Stimulated activated CD4-positive, alpha-beta T cell treated with anti-CD3 and anti-CD28 coated beads, Interleukin-4, amount 100 ng/mL, for 48 hours (primary cell): ENCODE data around the gene FAM216A.
"Not testable (repeated sequence)": the region's sequence is repeated elsewhere in the genome, so short reads cannot be mapped to it uniquely, and the experiment has no call there.

ENCODE experiments used
- DNase-seq, 2 donors: peaks; one replicate each; pipeline ENCODE4 v3.0.0-alpha.2; 2020; ENCODE audit warnings: low read depth in 2 of 2

FAM216A gene, protein sequence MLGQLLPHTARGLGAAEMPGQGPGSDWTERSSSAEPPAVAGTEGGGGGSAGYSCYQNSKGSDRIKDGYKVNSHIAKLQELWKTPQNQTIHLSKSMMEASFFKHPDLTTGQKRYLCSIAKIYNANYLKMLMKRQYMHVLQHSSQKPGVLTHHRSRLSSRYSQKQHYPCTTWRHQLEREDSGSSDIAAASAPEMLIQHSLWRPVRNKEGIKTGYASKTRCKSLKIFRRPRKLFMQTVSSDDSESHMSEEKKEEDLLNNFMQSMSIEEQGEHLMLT

DNA sequence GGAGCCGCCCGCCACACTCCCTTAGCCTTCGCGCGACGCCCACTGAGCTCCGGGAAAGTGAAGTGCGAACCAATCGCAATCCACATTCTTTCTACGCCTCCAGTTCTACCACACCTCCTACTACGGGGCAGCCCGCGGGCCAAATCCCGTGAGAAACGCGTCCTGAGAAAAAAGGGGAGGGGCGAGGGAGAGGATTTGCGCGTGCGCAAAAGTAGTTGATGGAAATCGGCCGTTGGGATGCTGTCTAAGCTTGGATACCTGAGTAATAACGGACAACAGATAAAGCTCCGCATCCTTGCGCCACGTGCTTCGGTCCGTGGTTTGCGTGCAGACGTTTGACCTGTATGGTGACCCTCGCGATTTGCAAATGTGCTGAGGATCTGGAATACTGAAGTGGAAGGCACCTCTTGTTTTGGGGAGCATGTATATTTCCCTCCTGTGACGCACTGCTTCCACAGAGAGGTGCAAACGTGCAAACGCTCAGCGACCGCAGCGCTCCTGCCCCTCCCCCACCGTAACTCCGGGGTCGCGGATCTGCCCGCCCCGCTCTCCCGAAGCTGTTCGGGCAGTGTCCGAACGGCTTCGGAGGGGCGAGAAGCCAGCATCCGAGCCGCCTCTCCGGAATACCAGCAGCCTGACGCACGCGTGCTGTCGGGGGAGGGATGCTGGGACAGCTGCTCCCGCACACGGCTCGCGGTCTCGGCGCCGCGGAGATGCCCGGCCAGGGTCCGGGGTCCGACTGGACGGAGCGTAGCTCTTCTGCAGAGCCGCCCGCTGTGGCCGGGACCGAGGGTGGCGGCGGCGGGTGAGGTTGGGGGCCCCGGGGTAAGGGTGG, at the start of gene FAM216A, which contains the start of gene GPN3:
FAM216A (plus strand) TSS at position 632 of the 835 bp plus-strand sequence; CDS start at position 663, 31 bp downstream.
GPN3 (minus strand) TSS at position 44 of the 835 bp plus-strand sequence. CDS start 54 bp downstream, outside the sequence.
- peak; percentile 90 to 91 for DNase-seq

DNA sequence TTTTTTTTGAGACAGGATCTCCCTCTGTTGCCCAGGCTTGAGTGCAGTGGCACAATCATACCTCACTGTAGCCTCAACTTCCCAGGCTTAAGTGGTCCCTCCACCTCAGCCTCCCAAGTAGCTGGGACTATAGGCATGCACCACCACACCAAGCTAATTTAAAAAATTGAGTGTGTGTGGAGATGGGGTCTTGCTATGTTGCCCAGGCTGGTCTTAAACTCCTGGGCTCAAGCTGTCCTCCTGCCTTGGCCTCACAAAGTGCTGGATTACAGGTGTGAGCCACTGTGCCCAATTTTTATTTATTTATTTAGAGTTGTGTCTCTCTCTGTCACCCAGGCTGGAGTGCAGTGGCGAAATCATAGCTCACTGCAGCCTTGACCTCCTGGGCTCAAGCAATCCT, 48.0 kb upstream of the FAM216A start:
- DNase-seq = not testable (repeated sequence)

DNA sequence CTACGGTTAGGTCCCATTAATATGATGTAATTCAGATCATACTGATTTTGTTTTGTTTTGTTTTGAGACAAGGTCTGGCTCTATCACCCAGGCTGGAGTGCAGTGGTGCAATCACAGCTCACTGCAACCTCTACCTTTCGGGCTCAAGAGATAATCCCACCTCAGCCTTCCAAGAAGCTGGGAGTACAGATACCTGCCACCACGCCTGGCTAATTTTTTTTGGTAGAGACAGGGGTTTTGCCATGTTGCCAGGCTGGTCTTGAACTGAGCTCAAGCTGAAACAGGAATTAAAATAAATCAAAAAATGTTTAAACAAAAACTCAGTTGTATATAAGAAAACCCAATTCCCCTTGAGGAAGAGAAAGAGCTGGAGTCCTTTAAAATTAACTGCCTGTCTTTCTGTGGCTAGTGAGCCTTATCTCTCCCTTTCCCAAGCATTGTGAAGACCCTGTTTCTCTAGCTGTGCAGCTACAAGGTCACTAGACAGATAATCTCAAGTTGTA, 47.4 kb upstream of the FAM216A start:
- DNase-seq = no peak

DNA sequence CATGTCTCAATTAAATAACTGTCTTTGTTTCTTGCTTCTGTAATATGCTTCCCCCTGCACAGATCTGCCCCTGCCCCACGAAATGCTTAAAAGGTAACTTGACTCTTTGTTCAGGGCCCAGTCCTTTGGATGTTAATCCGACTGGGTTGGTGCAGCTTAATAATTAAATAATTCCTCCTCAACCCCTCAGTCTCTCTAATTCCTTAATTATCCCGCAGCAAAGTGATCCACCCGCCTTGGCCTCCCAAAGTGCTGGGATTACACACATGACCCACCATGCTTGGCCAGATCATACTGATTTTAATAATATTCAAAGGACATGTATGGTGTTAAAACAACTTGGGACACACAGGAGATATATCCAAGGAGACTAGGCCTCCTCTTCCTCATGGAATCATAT, 46.9 kb upstream of the FAM216A start:
- DNase-seq = no peak

DNA sequence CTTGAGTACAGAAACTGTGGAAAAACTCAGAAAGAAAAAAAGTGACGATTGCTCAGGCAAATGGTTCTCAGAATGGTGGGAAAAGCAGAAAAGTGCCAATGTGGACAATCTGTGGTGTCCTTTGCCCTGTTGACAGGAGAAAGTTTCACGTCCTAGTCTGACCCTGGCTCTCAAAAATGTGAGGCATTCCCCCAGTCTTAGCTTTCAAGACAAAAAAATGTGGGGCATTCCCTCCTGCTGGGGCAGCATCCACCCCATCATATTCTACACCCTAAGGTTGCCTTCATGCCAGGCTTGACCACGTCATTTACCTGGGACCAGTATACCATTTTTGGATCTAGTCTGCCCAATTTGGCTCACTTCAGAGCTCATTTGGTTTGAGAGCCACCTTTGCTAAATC, 44.4 kb upstream of the FAM216A start:
- DNase-seq = no peak

DNA sequence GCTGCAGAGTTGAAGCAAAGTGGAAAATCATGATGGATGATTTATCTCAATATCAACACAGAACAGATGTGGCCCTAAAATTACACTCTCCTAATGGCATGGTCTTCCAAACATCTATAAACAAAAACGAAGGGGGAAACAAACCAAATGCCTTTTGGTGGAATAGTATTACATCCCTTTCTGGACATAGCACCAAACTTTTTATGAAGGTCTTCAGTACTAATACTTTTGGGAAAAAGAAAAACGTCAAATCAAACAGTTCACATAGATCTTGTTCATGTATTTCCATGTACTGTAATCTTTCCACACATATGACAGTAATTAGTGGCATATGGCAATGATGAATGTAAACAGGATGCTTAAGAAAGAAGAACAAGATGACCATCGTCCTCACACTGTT, 42.2 kb upstream of the FAM216A start:
- no peak for DNase-seq

DNA sequence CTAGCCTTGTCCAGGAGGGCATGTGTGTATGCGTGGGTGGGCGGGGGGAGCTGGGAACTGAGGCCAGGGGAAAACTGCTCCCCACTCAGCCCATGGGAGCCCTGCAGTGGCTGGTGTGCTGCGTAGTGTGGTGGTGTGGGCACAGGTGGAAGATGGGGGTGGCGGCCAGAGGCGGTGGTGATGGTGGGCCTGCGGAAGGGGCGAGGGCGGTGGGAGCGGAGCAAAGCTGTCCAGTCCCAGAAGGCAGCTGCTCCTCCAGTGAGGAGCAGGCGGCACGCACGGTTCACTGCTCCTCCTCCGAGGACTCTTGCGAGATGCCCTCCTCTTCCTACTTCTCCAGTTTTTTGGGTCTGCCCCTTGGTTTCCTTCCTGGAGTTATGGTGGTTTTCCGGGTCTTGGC, 39.0 kb upstream of the FAM216A start:
- not testable (repeated sequence) for DNase-seq

DNA sequence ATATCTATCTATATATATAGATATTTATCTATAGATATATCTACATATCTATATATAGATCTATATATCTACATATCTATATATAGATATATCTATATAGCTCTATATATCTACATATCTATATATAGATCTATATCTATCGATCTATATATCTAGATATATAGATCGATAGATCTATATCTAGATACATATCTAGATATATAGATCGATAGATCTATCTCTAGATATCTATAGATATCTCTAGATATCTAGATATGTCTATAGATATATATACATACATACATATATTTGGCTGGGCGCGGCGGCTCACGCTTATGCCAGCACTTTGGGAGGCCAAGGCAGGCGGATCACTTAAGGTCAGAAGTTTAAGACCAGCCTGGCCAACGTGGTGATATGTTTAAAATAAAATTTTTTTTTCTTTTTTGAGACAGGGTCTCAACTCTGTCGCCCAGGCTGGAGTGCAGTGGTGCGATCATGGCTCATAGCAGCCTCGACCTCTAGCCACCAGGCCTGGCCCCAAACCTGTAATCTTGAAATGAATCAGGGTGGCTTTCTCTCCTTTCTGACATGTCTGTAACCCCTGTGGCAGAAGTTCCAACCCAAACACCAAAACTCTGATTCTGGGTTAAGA, 36.6 kb upstream of the FAM216A start:
- DNase-seq = no peak

DNA sequence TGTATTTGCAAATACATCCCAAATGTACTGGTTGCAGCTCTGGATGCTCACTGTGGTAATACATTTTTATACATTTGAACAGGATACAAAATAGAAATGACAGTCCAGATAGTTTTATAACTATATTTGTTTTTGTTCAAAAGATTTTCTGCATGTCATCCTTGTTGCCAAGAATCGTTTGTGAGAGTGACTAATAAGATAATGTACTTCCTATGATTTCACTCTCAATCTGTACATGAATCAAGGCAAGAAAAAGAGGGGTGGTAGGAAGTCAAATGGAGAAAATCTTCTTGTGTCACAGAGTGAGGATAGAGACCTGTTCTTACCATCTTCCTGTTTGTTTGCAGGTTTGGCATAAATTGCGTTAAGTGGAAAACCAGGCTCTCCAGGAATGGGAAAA, 32.4 kb upstream of the FAM216A start:
- DNase-seq = no peak

DNA sequence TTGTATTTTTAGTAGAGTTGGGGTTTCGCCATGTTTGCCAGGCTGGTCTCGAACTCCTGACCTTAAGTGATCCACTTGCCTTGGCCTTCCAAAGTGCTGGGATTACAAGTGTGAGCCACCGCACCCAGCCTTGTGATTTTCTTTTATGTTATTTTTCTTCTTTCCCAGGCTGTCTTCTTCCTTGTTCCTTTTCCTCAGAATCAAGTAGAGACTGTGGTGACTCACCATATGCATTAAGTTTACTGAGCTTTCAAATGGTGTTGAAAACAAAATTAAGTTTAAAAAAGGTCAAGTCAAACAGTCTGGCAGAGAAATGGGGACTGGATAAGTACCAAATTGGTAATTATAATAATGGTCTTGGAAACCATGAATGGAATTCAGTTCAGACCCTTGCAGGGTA, 24.2 kb upstream of the FAM216A start:
- no peak for DNase-seq

DNA sequence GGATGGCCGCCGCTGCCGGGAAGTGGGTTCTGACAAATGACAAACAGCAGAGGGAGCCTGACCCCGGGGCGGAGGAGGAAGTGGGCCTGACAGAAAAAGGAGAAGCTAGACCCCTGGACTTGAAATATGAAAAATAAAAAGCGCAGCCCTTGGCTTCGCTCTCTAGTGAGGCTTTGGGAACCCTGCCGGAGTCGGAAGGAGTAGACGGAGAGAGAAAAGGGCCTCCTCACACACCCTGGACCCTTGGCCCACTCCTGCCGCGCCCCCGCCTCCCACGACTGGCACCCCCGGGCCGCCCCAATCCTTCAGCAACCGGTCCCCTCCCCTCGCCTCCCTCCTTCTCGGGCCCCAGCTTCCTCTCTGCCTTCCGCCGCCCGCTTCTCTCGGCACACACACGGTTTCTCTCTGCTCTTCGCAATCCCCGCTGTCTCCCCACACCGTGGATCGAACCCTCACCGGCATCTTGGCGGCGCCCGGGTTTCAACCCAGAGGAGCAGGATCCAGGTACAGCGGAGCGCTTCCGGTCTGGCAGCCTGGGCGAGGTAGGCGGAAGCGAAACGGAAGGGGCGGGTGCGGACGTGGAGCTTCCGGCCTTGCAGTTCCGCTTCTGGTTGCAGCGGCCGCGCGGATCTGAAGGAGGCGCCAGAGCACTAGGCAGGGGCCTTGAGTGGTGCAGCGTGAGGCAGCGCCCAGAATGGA, 18.7 kb upstream of the FAM216A start, which contains the start of gene ARPC3:
ARPC3 (minus strand) TSS at position 539 of the 699 bp plus-strand sequence; CDS start at position 462, 77 bp downstream.
- peak; percentile 91 to 94 for DNase-seq

DNA sequence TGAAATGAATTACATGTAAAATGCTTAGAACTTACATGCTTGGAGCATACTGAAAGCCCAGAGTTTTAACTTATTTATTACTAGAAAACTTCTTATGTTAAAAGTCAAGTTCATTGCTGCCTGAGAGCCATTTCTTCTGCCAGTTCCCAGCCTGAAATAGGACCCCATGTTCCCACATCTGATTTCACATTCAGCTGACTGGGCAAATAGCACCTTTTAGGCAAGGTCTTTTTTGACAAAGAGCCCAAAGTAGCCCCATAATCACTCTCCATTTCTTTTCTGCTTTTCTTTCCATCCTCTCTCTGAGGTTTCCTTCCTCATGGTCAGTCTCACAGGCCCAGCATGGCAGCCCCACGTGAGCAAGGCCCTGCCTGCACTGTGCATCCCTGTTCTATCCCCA, 17.4 kb upstream of the FAM216A start:
- DNase-seq = no peak

DNA sequence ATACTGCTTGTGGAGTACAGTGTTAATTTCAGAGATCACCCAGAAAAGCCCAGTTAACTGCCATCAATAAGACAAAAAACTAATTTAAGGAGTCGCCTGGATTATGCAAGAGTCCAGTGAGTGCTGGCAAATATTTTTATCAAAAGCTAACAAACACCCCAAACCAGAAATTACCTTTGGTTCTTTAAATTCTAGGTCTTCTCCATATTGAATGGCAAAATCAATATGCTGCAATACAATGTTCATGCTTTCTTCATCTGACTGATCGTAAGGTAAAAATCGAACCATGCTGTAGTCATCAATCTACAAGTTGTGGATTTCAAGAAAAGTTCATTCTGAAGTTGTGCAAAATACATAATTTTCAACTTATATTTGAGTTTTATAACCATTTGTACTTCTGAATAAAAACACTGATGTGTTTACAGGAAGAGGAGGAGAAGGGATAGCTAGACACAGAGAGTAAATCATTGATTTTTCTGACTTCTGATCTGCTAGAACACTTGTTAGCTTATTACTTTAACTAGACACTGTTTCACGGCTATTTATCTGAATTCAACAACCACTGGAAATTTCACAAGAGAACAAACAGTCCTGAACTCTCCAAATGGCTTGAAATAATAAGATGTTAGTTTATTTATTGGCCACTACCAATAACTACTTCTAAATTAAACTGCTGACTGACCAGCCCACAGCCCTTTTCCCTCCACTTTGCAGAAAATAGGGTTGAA, 14.9 kb upstream of the FAM216A start:
- DNase-seq = no peak

DNA sequence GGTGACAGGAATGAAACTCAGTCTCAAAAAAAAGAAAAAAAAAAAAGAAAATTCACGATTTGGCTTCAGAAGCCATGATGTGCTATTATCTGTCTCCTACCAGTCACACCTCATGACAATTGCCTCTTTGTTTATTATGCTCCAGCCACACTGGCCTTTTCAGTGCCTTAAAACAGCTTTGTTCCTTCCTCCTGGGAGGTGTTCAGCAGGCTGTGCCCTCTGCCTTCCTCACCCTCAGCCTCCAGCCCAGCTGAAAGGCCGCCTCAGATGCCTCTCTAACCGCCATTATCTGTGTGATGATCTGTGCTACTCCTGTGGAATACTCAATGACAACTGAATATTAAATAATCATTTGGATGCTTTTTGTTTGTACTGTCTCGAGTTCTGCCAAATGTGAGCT, 9.9 kb upstream of the FAM216A start:
- DNase-seq = no peak

DNA sequence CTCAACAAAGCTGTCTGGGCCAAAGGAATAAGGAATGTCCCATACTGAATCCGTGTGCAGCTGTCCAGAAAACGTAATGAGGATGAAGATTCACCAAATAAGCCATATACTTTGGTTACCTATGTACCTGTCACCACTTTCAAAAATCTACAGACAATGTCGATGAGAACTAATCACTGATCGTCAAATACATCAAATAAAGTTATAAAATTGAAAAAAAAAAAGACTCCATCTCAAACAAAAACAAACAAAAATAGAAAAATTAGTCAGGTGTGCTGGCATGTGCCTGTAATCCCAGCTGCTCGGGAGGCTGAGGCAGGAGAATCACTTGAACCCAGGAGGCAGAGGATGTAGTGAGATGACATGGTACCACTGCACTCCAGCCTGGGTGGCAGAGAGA, 7.5 kb upstream of the FAM216A start:
- DNase-seq = not testable (repeated sequence)

DNA sequence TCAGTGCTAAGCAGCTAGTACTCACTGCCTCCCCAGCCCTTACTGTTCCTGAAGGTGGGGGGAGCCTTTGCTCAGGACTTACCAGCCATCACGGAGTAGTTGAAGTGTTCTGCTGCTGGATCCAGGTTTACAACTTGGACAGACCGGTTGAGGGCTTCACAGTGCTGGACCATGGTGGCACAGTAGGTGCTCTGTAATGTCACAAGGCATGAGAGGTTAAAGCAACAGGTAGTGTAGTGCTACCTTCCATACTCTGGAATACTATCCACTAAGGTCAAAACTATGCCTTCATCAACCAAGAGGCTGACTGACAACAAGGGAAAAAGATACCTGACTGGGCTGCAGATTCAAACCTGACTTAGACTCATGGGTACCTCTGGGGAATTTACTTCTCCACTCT, 3.6 kb upstream of the FAM216A start:
- no peak for DNase-seq

DNA sequence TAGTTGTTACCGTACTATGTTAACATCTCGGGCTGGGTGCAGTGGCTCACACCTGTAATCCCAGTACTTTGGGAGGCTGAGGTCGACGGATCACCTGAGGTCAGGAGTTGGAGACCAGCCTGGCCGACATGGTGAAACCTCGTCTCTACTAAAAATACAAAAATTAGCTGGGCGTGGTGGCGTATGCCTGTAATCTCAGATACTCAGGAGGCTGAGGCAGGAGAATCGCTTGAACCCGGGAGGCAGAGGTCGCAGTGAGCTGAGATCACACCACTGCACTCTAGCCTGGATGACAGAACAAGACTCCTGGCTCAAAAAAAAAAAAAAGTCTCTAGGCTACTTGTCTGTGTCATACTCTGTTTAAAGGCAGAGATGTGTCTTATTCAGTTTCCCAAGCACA, 2.9 kb upstream of the FAM216A start:
- not testable (repeated sequence) for DNase-seq

DNA sequence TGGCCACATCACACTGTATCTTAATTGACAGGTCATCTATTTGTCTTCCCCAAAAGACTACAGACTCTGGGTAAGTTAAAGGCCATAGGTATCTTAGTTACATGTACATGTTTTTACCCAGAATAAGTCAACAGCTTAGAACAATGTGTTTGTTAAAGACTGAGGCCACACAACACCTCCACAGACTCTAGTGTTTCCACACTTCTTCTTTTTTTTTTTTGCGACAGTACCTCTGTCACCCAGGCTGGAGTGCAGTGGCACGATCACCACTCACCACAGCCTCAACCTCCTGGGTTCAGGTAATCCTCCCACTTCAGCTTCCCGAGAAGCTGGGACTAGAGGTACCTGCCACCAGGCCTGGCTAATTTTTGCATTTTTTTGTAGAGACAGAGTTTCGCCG, 1.9 kb upstream of the FAM216A start:
- DNase-seq = no peak

DNA sequence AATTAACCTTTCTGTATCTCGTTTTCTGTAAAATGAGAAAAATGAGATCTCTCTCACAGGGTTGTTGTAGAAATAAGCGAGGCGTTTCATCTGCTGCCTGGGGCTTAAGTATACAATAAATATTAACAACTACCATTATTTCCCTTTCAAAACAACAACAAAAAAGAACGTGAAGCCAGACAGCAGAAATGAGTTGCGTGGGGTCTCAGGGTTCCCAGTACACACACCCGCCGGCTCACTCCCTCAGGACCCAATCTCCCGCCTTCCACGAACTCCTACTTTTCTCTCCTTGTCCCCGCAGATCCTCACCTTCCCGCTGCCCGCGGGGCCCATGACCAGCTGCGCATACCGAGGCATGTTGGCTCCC, 815 bp upstream of the FAM216A start:
- no peak for DNase-seq

DNA sequence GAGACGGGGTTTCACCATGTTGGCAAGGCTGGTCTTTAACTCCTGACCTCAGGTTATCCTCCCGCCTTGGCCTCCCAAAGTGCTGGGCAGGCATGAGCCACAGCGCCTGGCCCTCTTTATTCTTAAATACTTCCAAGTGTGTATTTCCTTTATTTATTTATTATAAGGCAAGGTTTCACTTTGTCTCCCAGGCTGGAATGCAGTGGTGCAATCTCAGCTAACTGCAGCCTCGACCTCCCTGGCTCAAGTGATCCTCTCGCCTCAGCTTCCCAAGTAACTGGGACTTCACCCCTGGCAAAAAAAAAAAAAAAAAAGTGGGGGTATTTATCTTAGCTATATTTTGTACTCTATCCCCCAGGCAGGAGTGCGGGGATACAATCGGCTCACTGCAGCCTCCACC, 6.8 kb downstream of the FAM216A start:
- no peak for DNase-seq
